ENCODE measurements around the gene RANGAP1.

The RANGAP1 gene

GRCh38 chr22:41215409-41215808 is 70.6 kb downstream of the RANGAP1 start:
- no peak for ATAC-seq
- no peak overlapping the region for H3K27ac Mint-ChIP-seq
- peaks cover 55% of the 10 kb centered on the region for H3K36me3 Mint-ChIP-seq
- H3K27me3 Mint-ChIP-seq = no peaks in the 10 kb centered on the region
- no peaks in the 10 kb centered on the region for H3K9me3 Mint-ChIP-seq
- H3K4me1 Mint-ChIP-seq = peaks cover 16% of the 10 kb centered on the region
- no peak overlapping the region for H3K4me3 Mint-ChIP-seq

DNA sequence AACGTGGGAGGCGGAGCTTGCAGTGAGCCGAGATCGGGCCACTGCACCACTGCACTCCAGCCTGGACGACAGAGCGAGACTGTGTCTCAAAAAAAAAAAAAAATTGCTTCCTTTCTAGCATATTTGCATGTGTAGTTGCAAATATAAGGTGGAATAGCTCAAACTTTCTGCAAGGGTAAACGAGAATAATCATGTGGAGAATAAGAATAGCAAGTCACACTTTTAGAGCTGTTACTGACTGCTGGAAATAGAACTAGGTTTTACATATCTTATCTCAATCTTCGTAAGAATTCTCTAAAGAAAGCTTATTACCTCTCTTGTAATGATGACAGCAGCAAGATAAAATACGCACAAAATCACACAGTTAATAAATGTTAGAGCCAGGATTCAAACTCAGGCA is 79.3 kb downstream of the RANGAP1 start:
- Mint-ChIP-seq H3K27ac (no peak overlapping the region), H3K4me1 (peaks cover 47% of the 10 kb centered on the region), H3K36me3 (peaks cover 26% of the 10 kb centered on the region), H3K4me3 (peak overlapping the region; percentile 34), H3K9me3 (no peaks in the 10 kb centered on the region), H3K27me3 (peaks cover 11% of the 10 kb centered on the region)
- ATAC-seq = no peak

- Mint-ChIP-seq H3K36me3 (peaks cover 16% of the 10 kb centered on the region), H3K27ac (peak within 1 kb of the TSS; percentile 84), H3K4me1 (peaks cover 47% of the 10 kb centered on the region), H3K9me3 (no peaks in the 10 kb centered on the region), H3K4me3 (peak within 1 kb of the TSS; percentile 90), H3K27me3 (peaks cover 11% of the 10 kb centered on the region)
- peak; percentile 100 for ATAC-seq
Measured at GRCh38 chr22:41204992-41205900, 80.7 kb downstream of the RANGAP1 start, which contains the start of gene L3MBTL2. TSS of gene L3MBTL2 (plus strand) at chr22:41205312. CDS start at chr22:41205363, 51 bp downstream.

DNA sequence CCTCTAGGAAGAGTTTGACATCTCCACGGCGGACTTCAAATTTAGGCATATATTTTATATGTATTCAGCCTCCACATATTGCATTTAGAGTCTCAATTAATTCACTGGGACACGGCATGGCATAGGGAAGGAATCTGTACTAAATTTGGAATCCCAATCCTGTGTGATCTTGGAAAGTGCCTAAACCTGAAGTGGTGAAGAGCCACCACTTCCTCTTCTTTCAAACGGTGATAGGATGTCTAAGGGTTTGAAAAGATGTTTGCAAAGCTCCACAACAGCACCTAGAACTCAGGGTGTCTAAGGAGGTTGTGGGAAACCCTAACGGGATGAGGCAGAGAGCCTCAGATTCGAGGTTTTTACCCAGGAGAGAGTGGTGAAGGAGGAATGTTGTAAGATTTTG is 81.9 kb downstream of the RANGAP1 start:
- Mint-ChIP-seq H3K4me3 (no peak overlapping the region), H3K36me3 (peaks cover 6% of the 10 kb centered on the region), H3K27ac (no peak overlapping the region), H3K4me1 (peaks cover 41% of the 10 kb centered on the region), H3K27me3 (peaks cover 20% of the 10 kb centered on the region), H3K9me3 (no peaks in the 10 kb centered on the region)
- ATAC-seq = no peak

GRCh38 chr22:41203118-41203517 is 82.9 kb downstream of the RANGAP1 start:
- Mint-ChIP-seq H3K27ac (no peak overlapping the region), H3K4me1 (peaks cover 41% of the 10 kb centered on the region), H3K36me3 (peaks cover 6% of the 10 kb centered on the region), H3K9me3 (no peaks in the 10 kb centered on the region), H3K27me3 (peaks cover 21% of the 10 kb centered on the region), H3K4me3 (no peak overlapping the region)
- no peak for ATAC-seq

- ATAC-seq = no peak
- peaks cover 21% of the 10 kb centered on the region for H3K27me3 Mint-ChIP-seq
Measured at GRCh38 chr22:41201141-41201540, 84.8 kb downstream of the RANGAP1 start.

GRCh38 chr22:41198027-41198580 is 87.9 kb downstream of the RANGAP1 start:
- H3K9me3 Mint-ChIP-seq = no peaks in the 10 kb centered on the region
- peaks cover 14% of the 10 kb centered on the region for H3K27me3 Mint-ChIP-seq
- no peaks in the 10 kb centered on the region for H3K36me3 Mint-ChIP-seq
- peak overlapping the region; percentile 86 for H3K4me3 Mint-ChIP-seq
- peaks cover 11% of the 10 kb centered on the region for H3K4me1 Mint-ChIP-seq
- peak; percentile 57 for ATAC-seq
- no peak overlapping the region for H3K27ac Mint-ChIP-seq

More at GRCh38 chr22:41201141-41201540, 84.8 kb downstream of the RANGAP1 start:
- H3K36me3 Mint-ChIP-seq = peaks cover 6% of the 10 kb centered on the region
- H3K4me3 Mint-ChIP-seq = no peak overlapping the region
- H3K4me1 Mint-ChIP-seq = peaks cover 26% of the 10 kb centered on the region
- no peaks in the 10 kb centered on the region for H3K9me3 Mint-ChIP-seq
- H3K27ac Mint-ChIP-seq = no peak overlapping the region

- Mint-ChIP-seq H3K9me3 (no peaks in the 10 kb centered on the region), H3K4me3 (peak overlapping the region; percentile 86), H3K36me3 (no peaks in the 10 kb centered on the region), H3K27ac (peak overlapping the region; percentile 27), H3K27me3 (peaks cover 10% of the 10 kb centered on the region), H3K4me1 (peaks cover 11% of the 10 kb centered on the region)
- ATAC-seq = peak; percentile 94
Measured at GRCh38 chr22:41197038-41197972, 88.7 kb downstream of the RANGAP1 start.

Data from stimulated activated memory B cell treated with anti-CD40 and anti-IgM and Interleukin-4, amounts not matched to agents 10 μg/mL and 1 μg/mL and 100 μg/mL, for 72 hours (primary cell).